ENCODE measurements around the gene ATP2C1.

DNA sequence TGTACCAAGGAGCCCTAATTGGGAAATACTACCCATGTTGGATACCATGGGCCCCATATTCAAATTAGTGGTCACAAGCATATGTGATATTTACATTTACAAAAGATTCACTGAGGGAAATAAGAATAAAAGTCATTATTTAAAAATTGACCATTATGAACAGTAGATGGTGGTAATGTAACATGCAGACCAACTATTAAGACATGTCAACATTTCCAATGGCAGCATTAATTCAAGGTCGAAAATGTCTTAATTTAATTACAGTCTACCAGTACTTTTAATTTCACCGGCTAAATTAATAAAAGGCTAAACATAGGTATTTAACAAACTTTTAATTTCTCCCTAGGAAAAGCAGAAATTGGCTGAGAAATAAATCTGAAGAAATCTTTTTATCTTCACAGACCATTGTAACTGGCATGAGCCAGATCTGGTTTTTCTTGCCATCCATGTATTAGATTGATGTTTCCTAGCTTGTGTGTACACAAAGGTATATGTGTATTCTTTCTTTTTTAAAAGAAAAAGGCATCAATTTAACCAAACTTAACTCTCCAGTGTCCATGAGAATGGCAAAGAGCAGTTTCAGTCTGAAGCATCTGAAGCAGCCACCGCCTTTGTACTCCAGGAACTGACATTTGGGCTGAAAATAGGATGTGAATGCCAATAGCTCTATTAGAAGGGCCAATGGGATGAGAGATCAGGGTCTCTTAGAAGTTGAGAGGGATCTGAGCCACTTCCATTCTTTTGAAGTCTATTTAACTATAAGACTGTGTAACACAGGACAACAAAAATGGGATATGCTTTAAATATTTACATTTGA is 159.4 kb downstream of the ATP2C1 start:
- TF ChIP-seq ZNF24 (IDR thresholded peaks at IDR 0.05) (no peak), SOX6 (IDR thresholded peaks at IDR 0.05) (no peak), SOX6 (CRISPR knock-in tag; IDR thresholded peaks at IDR 0.05) (no peak), ZNF224 (CRISPR knock-in tag; IDR thresholded peaks at IDR 0.05) (no peak), RORA (CRISPR knock-in tag; IDR thresholded peaks at IDR 0.05) (no peak), ZNF562 (CRISPR knock-in tag; IDR thresholded peaks at IDR 0.05; ENCODE audit: borderline replicate concordance) (no peak), HCFC1 (IDR thresholded peaks at IDR 0.05; ENCODE audit: low read depth, low read length) (no peak), POLR2A (IDR thresholded peaks at IDR 0.05; ENCODE audit: insufficient read depth in 1 of 2, low read depth in 2 of 2, low read length in 2 of 2) (no peak), GABPA (IDR thresholded peaks at IDR 0.05; ENCODE audit: low read depth, low read length) (no peak), GABPA (CRISPR knock-in tag; IDR thresholded peaks at IDR 0.05; ENCODE audit: low read depth) (no peak), FOSL1 (CRISPR knock-in tag; IDR thresholded peaks at IDR 0.05; ENCODE audit: borderline replicate concordance) (no peak)

All from HepG2 (cell line).